PC-3 (cell line): Measurements from ENCODE around the gene PGC.

Experiments used
- EZH2 ChIP-seq: fragments of 300-600 bp; sonication (generic); IDR thresholded peaks from one replicate; pipeline ENCODE4 v1.6.1; 2017; ENCODE audit warnings: antibody characterized with exemption, mild to moderate bottlenecking, low read length; ENCODE audit not compliant: unreplicated experiment
- TF ChIP-seq, protein P1 (sequence below): fragments of 300-600 bp; sonication (generic); conservative IDR thresholded peaks from 2 replicates; pipeline ENCODE4 v1.5.1; 2017; ENCODE audit warnings: antibody characterized with exemption, low read depth, mild to moderate bottlenecking, low read length

DNA sequence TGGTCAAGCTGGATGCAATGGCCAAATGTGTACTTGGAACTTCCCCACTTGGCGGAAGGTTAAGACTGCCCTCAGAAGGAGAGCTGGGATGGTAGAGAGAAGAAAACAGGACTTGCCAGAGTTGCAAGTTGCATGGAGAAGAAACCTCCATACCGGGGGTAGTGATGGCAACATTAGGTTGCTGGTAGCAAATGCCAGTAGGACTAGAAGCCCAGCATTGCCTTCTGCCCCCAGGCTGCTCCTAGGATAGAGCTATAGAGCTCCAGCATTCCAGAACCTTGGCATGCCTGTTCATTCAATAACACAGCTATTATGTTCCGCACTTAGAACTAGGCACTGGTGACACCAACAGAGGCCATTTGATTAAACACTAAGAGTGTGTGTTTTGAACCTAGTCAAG, 38.3 kb downstream of the PGC start:
- TF ChIP-seq, protein P1, sequence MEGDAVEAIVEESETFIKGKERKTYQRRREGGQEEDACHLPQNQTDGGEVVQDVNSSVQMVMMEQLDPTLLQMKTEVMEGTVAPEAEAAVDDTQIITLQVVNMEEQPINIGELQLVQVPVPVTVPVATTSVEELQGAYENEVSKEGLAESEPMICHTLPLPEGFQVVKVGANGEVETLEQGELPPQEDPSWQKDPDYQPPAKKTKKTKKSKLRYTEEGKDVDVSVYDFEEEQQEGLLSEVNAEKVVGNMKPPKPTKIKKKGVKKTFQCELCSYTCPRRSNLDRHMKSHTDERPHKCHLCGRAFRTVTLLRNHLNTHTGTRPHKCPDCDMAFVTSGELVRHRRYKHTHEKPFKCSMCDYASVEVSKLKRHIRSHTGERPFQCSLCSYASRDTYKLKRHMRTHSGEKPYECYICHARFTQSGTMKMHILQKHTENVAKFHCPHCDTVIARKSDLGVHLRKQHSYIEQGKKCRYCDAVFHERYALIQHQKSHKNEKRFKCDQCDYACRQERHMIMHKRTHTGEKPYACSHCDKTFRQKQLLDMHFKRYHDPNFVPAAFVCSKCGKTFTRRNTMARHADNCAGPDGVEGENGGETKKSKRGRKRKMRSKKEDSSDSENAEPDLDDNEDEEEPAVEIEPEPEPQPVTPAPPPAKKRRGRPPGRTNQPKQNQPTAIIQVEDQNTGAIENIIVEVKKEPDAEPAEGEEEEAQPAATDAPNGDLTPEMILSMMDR: no peak
- TF ChIP-seq EZH2: no peak
